A549 (cell line): ENCODE results near the gene CCDC85A. TPM values are rescaled to one million over a fixed set of nuclear protein-coding genes. Genes with fewer than 3 reads are reported as not detected.

Experiments
- ATAC-seq, 2 experiments: fragments of 200-7000 bp in 1 of 2; fragments of >200 bp in 1 of 2; cut with Nextera tagmentation in 1 of 2; cut with Tn5 transposase in 1 of 2; 3 replicates each; pipeline versions ENCODE4 v1.8.0 to v1.9.1; 2018 to 2020; ENCODE audit warnings: mild to moderate bottlenecking in 1 of 2, moderate library complexity in 1 of 2
- CTCF ChIA-PET: fragments of 300-600 bp; sonication (Branson Sonifier 250); formaldehyde crosslinking; extraction: SDS; loops from one replicate; lab custom pipeline; 2021; ENCODE audit warnings: antibody characterized with exemption, inconsistent platforms; lab: Yijun Ruan, JAX
- POLR2A ChIA-PET: fragments of 350-600 bp; formaldehyde crosslinking; extraction: SDS; loops from one replicate; lab custom pipeline; 2021; ENCODE audit warnings: antibody characterized with exemption, inconsistent platforms; lab: Yijun Ruan, JAX
- DNase-seq, 2 experiments: peaks; one replicate each; pipeline versions ENCODE4 v3.0.0 to v3.0.0-alpha.2; 2011 to 2016; ENCODE audit warnings: low read depth in 1 of 2, low spot score in 1 of 2
- FAIRE-seq: peaks from 2 replicates; lab custom pipeline; 2011; peaks lifted over from hg19 to GRCh38; lab: Jason Lieb, UNC
- H3K27ac ChIP-seq, 2 experiments: fragments of >200 bp; sonication (Bioruptor Twin); formaldehyde crosslinking; 3 replicates each; pipeline ENCODE4 v1.5.1; 2016 to 2017
- H3K4me1 ChIP-seq: fragments of >200 bp; sonication (Bioruptor Twin); formaldehyde crosslinking; 3 replicates; pipeline ENCODE4 v1.6.1; 2016
- H3K4me2 ChIP-seq: fragments of >200 bp; sonication (Bioruptor Twin); formaldehyde crosslinking; 3 replicates; pipeline ENCODE4 v1.6.1; 2016
- H3K4me3 ChIP-seq: fragments of >200 bp; sonication (Bioruptor Twin); formaldehyde crosslinking; 3 replicates; pipeline ENCODE4 v1.5.1; 2016
- H3K9me3 ChIP-seq: fragments of >200 bp; sonication (Bioruptor Twin); formaldehyde crosslinking; 3 replicates; pipeline ENCODE4 v1.6.1; 2016
- BHLHE40 ChIP-seq: IDR thresholded peaks from 2 replicates; pipeline ENCODE4 v1.6.1; 2012; ENCODE audit warnings: low read depth, low read length, inconsistent platforms
- CHD2 ChIP-seq: fragments of 150-350 bp; IDR thresholded peaks from 2 replicates; pipeline ENCODE4 v1.6.1; 2014; ENCODE audit warnings: low read length; ENCODE audit not compliant: partially characterized antibody
- E2F6 ChIP-seq: IDR thresholded peaks from 2 replicates; pipeline ENCODE4 v1.6.1; 2012; ENCODE audit warnings: low read depth, borderline replicate concordance
- EP300 ChIP-seq, 2 experiments: fragments of >200 bp; sonication (Bioruptor Twin); formaldehyde crosslinking; IDR thresholded peaks; 2 replicates in 1 of 2; 3 replicates in 1 of 2; pipeline ENCODE4 v1.6.1; 2016 to 2017
- FOXS1 ChIP-seq: fragments of 250-450 bp; sonication (Bioruptor Pico); IDR thresholded peaks from 2 replicates; pipeline ENCODE4 v1.5.0; 2020; ENCODE audit warnings: mild to moderate bottlenecking, moderate library complexity
- HOXB5 ChIP-seq: fragments of 250-450 bp; sonication (Bioruptor Pico); IDR thresholded peaks from 2 replicates; pipeline ENCODE4 v1.5.0; 2020; ENCODE audit warnings: mild to moderate bottlenecking, moderate library complexity
- JUNB ChIP-seq: fragments of >200 bp; sonication (Bioruptor Twin); formaldehyde crosslinking; IDR thresholded peaks from 2 replicates; pipeline ENCODE4 v1.6.1; 2016
- KDM5A ChIP-seq: fragments of 200-600 bp; sonication (generic); IDR thresholded peaks from 2 replicates; pipeline ENCODE4 v1.6.1; 2016; ENCODE audit warnings: antibody characterized with exemption, mild to moderate bottlenecking
- MAFK ChIP-seq: fragments of 450-650 bp; IDR thresholded peaks from 2 replicates; pipeline ENCODE4 v1.6.1; 2014; ENCODE audit not compliant: partially characterized antibody
- MAZ ChIP-seq: fragments of 150-350 bp; IDR thresholded peaks from 2 replicates; pipeline ENCODE4 v1.6.1; 2014; ENCODE audit warnings: antibody characterized with exemption, low read depth, low read length, borderline replicate concordance
- PHF8 ChIP-seq: fragments of 200-600 bp; sonication (generic); IDR thresholded peaks from 2 replicates; pipeline ENCODE4 v1.6.1; 2016; ENCODE audit warnings: low read depth, mild to moderate bottlenecking, antibody characterized with exemption, moderate library complexity, borderline replicate concordance
- POLR2AphosphoS2 ChIP-seq: conservative IDR thresholded peaks from 2 replicates; pipeline ENCODE4 v1.6.1; 2012; ENCODE audit warnings: low read length, improper control_type of control experiment, inconsistent platforms
- RARB ChIP-seq: fragments of 250-450 bp; sonication (Bioruptor Pico); IDR thresholded peaks from 2 replicates; pipeline ENCODE4 v1.8.0; 2021; ENCODE audit warnings: mild to moderate bottlenecking, moderate library complexity
- REST ChIP-seq: fragments of 200-600 bp; sonication (generic); IDR thresholded peaks from 2 replicates; pipeline ENCODE4 v1.6.1; 2016; ENCODE audit warnings: antibody characterized with exemption, mild to moderate bottlenecking, moderate library complexity
- RFX5 ChIP-seq: fragments of 450-650 bp; IDR thresholded peaks from 2 replicates; pipeline ENCODE4 v1.7.1; 2014; ENCODE audit warnings: antibody characterized with exemption, mild to moderate bottlenecking, moderate library complexity
- RNF2 ChIP-seq: fragments of 200-600 bp; sonication (generic); IDR thresholded peaks from 2 replicates; pipeline ENCODE4 v1.6.1; 2016; ENCODE audit warnings: low read depth, mild to moderate bottlenecking, antibody characterized with exemption, moderate library complexity, borderline replicate concordance
- ZC3H11A ChIP-seq: fragments of 450-650 bp; IDR thresholded peaks from 2 replicates; pipeline ENCODE4 v1.6.1; 2014; ENCODE audit warnings: antibody characterized with exemption, mild to moderate bottlenecking
- ZFP36 ChIP-seq: fragments of 450-650 bp; IDR thresholded peaks from 2 replicates; pipeline ENCODE4 v1.6.1; 2014; ENCODE audit warnings: borderline replicate concordance; ENCODE audit not compliant: partially characterized antibody
- ZNF302 ChIP-seq: fragments of 250-450 bp; sonication (Bioruptor Pico); IDR thresholded peaks from 2 replicates; pipeline ENCODE4 v1.9.0; 2021; ENCODE audit warnings: inconsistent platforms, mild to moderate bottlenecking, moderate library complexity
- ZSCAN20 ChIP-seq: fragments of 250-450 bp; sonication (Bioruptor Pico); IDR thresholded peaks from 2 replicates; pipeline ENCODE4 v1.8.0; 2022; ENCODE audit warnings: mild to moderate bottlenecking, moderate library complexity
- WGBS: methylation state at CpG from one replicate; pipeline ENCODE4 v1.1.6; 2017; ENCODE audit errors: missing lambda C conversion rate; 5-methylcytosine and 5-hydroxymethylcytosine counted together
- polyA plus RNA-seq, 4 experiments: library from polyadenylated mRNA; depleted of rRNA in 3 of 4; stranded (reverse); fragments of >200 nt; fragmentation: RNase III in 1 of 4; extraction: RNeasy Plus Mini Kit Qiagen cat#74134 plus additional on column Dnase treatment in 1 of 4; gene quantifications; 2 replicates in 3 of 4; 3 replicates in 1 of 4; pipeline ENCODE4 v1.2.3, GENCODE V29; 2011 to 2017
- TF ChIP-seq, protein P1 (sequence below): fragments of 450-650 bp; IDR thresholded peaks from 2 replicates; pipeline ENCODE4 v1.6.1; 2014; ENCODE audit warnings: antibody characterized with exemption
- TF ChIP-seq, protein P2 (sequence below): IDR thresholded peaks from 2 replicates; pipeline ENCODE4 v1.6.1; 2012
- TF ChIP-seq, protein P3 (sequence below): fragments of >200 bp; sonication (Bioruptor Twin); formaldehyde crosslinking; IDR thresholded peaks from 3 replicates; pipeline ENCODE4 v1.5.1; 2016

Gene CCDC85A
- polyA plus RNA-seq, 2 of the 4 experiments (the other 2 are of a cell fraction) = 0.05 to 0.30 TPM

- Histone ChIP-seq H3K9me3 (no peaks in the 10 kb centered on the region), H3K4me3 (no peak overlapping the region), H3K4me1 (no peaks in the 10 kb centered on the region), H3K27ac (no peak overlapping the region), H3K4me2 (no peak overlapping the region)
- no peak for DNase-seq
- FAIRE-seq = no peak
- ChIA-PET POLR2A (no interaction called here), CTCF (interaction anchor here (1.8 kb wide), 1 partner anchor 28 kb away, joined by 5 read pairs; no protein-coding TSS in a partner anchor)
- TF ChIP-seq REST = no peak
- TF ChIP-seq, protein P1, sequence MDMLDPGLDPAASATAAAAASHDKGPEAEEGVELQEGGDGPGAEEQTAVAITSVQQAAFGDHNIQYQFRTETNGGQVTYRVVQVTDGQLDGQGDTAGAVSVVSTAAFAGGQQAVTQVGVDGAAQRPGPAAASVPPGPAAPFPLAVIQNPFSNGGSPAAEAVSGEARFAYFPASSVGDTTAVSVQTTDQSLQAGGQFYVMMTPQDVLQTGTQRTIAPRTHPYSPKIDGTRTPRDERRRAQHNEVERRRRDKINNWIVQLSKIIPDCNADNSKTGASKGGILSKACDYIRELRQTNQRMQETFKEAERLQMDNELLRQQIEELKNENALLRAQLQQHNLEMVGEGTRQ = no peak
- TF ChIP-seq BHLHE40 = no peak
- TF ChIP-seq MAZ = no peak
- no peak for TF ChIP-seq ZSCAN20
- TF ChIP-seq KDM5A = no peak
- no peak for TF ChIP-seq PHF8
- no peak for TF ChIP-seq MAFK
- TF ChIP-seq, protein P2, sequence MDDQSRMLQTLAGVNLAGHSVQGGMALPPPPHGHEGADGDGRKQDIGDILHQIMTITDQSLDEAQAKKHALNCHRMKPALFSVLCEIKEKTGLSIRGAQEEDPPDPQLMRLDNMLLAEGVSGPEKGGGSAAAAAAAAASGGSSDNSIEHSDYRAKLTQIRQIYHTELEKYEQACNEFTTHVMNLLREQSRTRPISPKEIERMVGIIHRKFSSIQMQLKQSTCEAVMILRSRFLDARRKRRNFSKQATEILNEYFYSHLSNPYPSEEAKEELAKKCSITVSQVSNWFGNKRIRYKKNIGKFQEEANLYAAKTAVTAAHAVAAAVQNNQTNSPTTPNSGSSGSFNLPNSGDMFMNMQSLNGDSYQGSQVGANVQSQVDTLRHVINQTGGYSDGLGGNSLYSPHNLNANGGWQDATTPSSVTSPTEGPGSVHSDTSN = no peak
- TF ChIP-seq RFX5 = no peak
- no peak for TF ChIP-seq RNF2
- no peak for TF ChIP-seq RARB (CRISPR knock-in tag)
- TF ChIP-seq CHD2 = no peak
- TF ChIP-seq HOXB5 (CRISPR knock-in tag) = no peak
- TF ChIP-seq, protein P3, sequence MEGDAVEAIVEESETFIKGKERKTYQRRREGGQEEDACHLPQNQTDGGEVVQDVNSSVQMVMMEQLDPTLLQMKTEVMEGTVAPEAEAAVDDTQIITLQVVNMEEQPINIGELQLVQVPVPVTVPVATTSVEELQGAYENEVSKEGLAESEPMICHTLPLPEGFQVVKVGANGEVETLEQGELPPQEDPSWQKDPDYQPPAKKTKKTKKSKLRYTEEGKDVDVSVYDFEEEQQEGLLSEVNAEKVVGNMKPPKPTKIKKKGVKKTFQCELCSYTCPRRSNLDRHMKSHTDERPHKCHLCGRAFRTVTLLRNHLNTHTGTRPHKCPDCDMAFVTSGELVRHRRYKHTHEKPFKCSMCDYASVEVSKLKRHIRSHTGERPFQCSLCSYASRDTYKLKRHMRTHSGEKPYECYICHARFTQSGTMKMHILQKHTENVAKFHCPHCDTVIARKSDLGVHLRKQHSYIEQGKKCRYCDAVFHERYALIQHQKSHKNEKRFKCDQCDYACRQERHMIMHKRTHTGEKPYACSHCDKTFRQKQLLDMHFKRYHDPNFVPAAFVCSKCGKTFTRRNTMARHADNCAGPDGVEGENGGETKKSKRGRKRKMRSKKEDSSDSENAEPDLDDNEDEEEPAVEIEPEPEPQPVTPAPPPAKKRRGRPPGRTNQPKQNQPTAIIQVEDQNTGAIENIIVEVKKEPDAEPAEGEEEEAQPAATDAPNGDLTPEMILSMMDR = no peak
- 8% methylated on average over 4 of the region's 4 CpGs for WGBS
- ATAC-seq = no peak
Measured at GRCh38 chr2:56309626-56310170, 125.9 kb downstream of the CCDC85A start.

DNA sequence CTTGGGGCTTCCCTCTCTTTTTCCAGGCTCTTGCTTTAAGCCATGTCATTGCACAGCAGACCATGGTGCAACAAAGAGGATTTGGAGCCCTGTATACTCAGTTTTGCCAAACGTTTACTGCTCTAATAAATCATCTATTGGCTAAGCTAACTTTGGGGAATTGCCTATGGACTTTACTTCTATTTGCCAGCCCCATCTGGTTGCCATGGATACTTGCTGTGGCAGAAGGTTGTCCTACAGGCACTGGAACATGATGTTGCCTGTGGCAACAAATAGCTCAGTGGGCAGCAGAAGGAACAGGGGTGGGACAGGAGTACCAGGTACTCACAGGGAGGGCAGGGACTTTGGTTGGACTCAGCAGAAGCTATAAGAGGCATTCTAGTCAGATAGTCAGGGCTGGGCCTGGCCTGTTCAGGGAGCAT is 129.7 kb downstream of the CCDC85A start:
- Histone ChIP-seq H3K4me1 (no peaks in the 10 kb centered on the region), H3K4me3 (no peak overlapping the region)
- FAIRE-seq (no peak), DNase-seq (no peak)
- no peak for TF ChIP-seq FOXS1 (CRISPR knock-in tag)
- no peak for TF ChIP-seq ZC3H11A
- no peak for TF ChIP-seq ZFP36
- no peak for TF ChIP-seq POLR2AphosphoS2
- no peak for TF ChIP-seq MAZ
- TF ChIP-seq EP300 (IDR thresholded peaks at IDR 0.05) = no peak
- no peak for TF ChIP-seq PHF8
- TF ChIP-seq JUNB = no peak
- no peak for TF ChIP-seq E2F6
- no peak for TF ChIP-seq ZNF302
- TF ChIP-seq, all 56 proteins: peak for 0
- Histone ChIP-seq H3K27ac (no peak overlapping the region), H3K4me2 (no peak overlapping the region), H3K9me3 (no peaks in the 10 kb centered on the region)
- ChIA-PET POLR2A (no interaction called here), CTCF (interaction anchor here (0.5 to 0.6 kb wide), 2 partner anchors 8 to 48 kb away, joined by 3 read pairs; no protein-coding TSS in a partner anchor)
- ATAC-seq = no peak
- 0% methylated on average over 1 of the region's 1 CpG for WGBS
